DLD1 (cell line): ENCODE results near the gene TTC9B.

Experiments
- in situ Hi-C: cut with HindIII; loops from 2 replicates; pipeline ENCODE4 v1.10.0; 2017; ENCODE audit warnings: low sequenced_read_pairs

TTC9B gene

DNA sequence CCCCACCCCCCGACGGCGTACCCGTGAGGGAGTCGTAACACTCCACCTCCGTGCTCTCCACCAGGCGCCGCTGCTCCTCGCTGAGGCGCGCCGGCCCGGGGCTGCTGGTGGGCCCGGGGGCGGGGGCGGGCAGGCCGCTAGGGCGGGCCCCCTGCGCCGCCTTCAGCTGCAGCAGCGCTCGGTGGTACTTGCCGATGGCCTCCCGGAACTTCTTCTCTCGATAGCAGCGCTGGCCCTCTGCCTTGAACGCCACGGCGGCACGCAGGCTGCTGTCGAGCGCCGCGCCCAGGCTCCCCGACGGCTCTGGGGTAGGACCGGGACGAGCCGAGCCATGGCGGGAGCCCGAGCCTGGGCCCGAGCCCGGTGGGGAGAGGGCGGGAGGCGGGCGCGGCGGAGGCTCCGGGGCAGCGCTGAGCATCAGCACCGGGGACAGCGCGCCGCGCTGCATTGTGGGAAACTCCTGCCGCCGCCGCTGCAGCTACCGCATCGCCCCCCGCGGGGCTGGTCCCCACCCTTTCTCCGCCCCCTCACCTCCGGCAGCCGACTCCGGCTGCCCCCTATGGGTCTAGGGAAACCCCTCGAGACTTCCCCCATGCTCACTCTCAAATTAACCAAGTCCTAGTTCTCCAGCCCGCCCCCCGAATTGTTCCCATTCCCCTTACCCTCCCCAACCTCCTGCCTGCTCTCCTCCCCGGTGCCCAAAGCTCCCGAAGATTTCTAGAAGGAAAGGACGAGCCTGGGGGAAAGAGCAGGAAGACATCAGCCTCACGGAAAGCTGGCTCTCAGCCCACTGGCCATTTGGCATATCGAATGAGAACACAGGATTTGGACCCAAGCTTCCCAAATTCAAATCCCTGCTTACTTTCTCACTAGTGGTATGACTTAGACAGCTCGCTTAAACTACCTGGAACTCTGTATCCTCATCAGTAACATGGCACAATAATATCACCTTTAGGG is at the start of gene TTC9B:
TTC9B (minus strand) TSS at position 451 of the 957 bp plus-strand sequence; CDS start at position 448, 3 bp downstream.
- in situ Hi-C loops = no loop called here

DNA sequence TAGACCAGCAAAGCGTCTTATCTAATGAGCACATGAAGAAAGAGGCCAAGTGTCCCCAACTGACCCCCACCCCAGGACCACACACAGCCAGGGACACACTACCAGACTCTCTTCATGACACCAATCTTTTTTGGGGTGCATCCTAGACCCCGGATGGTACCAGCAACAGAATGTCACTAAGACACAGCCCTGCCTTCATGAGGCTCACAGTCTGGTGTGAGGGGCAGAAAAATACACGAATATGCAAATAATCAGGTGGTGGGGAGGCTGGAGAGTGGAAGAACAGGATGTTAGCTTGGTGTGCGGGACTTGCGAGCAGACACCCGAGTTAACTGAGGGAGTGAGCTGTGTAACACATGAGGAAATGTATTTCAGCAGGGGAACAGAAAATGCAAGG is 49.4 kb upstream of the TTC9B start:
- in situ Hi-C loops = no loop called here

DNA sequence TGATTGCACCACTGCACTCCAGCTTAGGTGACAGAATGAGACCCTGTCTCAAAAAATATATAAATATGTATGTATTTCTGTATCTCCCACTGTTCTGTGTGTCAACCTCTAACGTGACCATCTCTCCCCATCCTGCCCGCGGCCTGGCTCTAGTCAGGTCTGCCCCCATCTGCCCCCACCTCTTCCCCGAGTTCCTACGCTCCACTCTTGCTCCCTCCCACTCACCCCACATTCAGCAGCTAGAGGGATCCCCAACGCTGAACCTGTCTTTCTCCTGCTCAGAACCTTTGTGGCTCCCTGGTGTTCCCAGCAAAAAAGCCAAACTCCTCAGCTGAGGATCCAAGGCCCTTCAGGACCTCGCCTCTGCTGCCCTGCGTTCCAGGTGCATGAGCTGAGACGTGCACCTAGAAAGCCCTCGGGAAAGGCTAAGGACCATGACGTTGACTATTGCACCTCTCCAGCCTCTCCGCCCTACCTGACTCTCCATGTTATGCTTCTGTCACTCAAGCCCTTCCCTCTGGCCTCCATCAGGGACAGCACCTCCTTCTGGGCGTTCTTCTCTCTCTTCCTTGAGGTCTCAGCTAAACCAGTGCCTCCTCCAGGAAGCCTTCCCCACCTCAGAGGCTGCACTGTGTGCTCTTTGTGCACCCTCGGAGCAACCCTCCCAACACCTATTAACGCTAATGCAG is 48.9 kb upstream of the TTC9B start:
- in situ Hi-C loops = no loop called here

DNA sequence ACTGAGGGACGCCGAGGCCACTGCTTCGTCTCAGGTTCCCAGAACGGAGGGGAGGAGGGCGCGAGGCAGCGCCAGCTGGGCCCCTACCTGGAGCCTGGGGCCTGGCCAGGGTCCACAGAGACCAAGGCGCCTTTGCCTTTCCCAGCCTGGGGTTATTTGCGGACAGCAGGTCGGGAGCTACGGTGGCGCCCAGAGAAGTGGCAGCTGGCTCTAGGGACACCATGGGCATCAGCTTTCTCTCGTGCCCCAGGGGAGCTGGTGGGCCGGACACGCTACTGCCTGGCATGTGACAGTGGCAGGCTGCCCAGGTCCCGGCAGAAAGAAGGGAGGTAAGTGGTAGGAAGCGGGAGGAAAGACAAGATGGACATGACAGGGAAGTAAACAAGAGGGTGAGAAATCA is 47.9 kb upstream of the TTC9B start:
- in situ Hi-C loops = no loop called here

DNA sequence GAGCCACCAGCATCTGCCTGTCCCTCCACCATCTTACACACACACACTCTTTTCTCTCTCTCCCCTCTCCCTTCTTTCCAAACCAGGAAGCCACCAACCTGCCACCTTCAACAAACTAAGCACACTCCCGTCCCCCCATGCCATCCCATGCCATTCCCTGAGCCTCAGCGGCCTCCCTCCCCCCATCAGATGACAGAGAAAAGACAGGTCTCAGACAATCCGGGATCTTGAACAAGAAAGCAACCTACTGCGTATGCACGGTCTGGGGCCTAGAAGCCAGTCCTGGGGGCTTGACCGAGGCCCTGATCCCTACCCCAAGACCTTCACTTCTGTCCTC is 47.5 kb upstream of the TTC9B start:
- in situ Hi-C loops = no loop called here

DNA sequence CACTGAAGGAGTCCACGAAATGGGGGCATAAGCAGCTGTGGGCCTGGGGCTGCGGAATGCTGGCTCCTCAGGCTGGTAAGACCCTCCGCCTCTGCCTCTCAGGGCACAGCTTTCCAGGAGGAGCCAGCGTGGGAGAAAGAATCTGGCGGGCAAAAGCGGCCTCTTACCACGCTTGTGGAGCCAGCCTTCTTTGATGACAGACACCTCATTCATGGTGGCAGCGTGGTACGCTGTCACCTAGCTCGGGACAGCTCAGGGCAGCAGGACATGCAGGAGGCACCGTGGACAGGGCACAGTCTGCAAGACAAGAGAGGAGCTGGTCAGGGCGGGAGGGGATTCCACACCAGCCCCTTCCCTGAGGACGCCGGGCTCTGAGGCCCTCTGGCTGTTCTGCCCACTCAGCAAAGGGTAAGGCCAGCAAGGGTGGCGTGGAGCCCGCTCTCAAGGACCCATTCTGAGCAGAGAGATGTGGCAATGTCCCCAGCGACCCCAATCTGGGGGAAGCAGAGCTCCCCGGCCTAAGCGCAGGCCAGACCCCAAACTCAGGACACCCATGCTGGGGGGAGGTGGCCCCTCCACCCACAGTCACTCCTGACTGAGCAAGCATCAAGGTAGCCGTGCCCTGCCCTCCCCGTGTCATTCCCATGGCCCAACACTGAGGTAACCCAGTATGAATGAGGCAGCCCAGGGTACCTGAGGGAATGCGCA is 47.0 kb upstream of the TTC9B start:
- in situ Hi-C loops = no loop called here

DNA sequence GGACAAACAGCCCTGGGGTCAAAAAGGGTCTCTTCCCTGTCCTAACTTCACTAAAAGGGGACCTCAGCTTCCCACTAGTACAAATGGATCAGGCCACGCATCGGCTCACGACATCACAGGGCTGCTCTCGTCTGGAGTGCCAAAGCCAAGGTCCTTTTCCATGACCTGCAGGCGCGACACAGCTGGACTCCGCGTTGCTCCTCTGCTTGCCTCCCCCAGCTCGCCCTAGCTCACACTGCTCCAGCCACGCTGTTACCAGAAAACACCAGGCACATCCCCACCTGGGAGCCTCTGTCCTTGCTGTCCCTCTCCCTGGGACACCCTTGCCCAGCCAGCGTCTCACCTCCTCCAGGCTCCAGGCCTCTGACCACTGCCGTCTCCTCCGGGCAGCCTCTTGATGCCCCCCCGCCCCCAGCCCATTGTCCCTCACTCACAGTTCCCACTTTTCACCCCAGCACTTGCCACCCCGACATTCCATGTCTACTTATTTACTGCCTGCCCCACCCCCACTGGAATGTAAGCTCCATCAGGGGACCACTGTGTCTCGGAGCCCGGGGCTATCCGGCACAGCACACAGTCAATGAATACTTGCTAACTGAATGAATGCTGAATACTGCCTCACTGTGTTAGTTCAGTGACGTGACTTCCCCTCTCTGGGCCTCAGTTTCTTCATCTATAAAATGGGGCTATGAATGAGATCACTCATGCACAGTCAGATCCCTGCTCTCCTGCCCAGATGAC is 46.3 kb upstream of the TTC9B start:
- in situ Hi-C loops = no loop called here

DNA sequence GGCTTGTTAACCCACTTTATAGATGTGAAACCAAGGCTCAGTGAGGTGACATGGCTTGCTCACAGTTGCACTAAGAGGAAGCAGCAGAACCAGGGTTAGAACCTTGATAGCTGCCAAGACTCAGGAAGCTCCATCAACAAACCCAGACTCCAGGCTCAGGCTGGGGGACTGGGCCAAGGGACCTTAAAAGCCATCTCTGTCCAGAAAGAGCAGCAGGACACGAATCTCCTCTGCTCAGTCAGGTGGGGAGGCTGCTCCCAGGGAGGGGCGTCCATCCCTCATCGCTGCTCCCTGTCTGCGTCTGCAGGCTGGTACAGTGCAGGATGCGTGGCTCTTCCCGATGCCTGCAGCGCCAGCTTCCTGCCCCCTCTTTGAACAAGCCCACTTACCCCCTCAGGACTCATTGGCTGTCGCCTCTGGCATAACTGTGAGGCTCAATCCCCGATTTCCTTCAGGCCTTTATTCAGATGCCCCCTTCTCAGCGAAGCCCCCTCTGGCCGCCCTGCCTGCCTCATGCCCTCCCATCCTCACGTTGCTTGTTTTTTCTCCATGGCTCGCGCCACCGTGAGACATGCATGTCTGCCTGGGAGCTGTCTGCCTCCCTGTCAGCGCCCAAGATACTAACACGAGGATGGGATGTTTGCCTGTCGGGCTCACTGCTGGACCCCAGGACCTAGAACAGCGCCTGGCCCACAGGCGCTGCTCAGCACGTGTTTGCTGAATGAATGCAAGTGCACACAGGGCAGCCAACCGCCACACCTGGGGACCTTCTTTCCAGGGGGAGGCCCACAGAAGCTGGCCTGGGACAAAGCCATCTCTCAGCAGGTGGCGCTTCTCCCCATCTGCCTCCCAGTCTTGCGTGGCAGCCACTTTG is 45.5 kb upstream of the TTC9B start:
- in situ Hi-C loops = no loop called here

DNA sequence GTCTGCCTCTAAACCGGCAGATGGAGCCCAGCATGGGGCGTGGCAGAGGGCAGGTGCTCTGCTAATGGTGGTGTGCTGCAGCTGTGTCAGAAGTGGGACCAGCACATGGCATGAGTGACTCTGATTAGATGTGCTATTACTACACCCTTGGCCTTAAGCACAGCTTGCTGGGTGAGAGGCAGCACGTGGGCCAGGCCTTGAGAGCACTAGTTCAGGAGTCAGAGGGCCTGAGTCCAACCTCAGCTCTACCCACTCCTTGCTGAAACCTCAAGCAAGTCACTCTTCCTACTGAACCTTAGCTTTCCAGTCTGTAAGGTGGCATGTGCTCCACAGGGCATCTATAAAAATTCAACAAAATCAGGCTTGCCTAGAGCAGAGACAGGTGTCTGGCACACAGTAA is 44.2 kb upstream of the TTC9B start:
- in situ Hi-C loops = no loop called here

DNA sequence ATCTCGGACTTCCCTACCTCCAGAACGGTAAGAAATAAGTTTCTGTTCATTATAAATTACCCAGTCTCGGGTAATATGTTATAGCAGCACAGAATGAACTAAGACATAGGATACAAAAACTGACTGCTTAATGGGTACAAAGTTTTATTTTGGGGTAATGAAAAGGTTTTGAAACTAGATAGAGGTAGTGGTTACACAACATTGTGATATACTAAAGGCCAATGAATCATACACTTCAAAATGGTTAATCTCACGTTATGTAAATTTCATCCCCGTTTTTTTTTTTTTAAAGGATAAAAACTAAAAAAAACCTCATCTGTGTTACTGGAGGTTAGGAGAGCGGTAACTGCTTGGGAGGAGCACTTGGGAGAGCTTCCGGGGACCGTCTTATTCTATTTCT is 43.4 kb upstream of the TTC9B start:
- in situ Hi-C loops = no loop called here

DNA sequence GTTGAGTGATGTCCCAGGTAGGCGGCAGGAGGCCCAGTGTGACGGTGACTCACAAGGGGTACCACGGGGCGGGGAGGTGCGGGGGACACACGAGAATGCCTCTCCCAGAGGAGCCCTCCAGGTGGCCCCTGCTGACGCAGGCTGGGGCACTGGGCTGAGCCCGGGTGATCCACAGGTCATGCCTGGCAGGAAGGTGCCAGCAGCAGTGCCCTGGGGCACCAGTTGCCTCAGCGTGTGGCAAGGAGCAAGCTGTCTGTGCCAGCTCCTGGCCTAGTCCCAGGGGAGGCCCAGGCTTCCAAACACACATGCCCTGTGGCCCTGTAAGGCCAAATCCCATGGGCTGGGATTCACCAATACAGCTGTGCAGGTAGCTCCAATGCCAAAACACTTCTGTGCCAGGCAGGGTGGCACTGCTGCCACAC is 38.9 kb upstream of the TTC9B start:
- in situ Hi-C loops = no loop called here

DNA sequence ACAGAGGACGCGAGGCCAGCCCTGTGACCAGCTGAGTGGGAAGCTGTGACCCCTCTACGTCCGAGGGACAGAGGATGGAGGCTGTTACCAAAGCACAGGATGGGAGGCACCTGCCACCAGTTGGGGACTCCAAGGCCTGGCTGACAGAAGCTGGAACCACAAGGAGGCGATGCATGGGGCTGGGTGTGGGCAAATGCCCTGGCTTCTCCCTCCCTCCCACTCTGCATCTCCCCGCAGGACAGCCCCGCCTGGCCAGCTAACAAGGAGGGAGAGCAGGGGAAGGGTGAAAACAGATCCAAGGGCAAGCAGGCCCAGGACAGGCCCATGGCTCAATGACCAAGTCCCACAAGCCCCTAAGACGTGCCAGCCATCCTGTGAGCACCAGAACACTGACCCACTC is 38.3 kb upstream of the TTC9B start:
- in situ Hi-C loops = no loop called here

DNA sequence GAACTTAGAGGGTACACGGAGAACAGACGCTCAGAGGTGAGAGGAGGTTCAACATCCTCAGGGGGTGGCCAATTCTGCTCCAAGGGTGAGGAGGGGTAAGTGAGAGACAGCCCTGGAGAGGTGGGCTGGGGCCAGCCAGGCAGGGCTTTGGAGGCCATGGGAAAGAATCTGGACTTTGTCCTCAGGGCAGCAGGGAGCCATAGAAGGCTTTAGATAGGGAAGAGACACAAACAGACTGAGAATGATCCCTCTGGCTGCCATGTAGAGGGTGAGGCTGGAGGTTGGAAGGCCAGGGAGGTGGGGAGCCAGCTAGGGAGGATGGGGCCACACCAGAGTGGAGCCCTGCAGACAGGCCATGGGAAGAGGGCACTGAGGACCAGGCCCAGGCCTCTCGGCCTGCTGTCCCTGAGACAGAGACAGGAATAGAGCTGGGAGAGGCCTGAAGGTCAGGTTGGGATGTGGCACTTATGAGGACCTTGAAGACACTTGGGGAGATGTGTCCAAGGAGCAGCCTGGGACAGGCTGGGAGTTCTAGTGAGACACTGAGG is 37.5 kb upstream of the TTC9B start:
- in situ Hi-C loops = no loop called here

DNA sequence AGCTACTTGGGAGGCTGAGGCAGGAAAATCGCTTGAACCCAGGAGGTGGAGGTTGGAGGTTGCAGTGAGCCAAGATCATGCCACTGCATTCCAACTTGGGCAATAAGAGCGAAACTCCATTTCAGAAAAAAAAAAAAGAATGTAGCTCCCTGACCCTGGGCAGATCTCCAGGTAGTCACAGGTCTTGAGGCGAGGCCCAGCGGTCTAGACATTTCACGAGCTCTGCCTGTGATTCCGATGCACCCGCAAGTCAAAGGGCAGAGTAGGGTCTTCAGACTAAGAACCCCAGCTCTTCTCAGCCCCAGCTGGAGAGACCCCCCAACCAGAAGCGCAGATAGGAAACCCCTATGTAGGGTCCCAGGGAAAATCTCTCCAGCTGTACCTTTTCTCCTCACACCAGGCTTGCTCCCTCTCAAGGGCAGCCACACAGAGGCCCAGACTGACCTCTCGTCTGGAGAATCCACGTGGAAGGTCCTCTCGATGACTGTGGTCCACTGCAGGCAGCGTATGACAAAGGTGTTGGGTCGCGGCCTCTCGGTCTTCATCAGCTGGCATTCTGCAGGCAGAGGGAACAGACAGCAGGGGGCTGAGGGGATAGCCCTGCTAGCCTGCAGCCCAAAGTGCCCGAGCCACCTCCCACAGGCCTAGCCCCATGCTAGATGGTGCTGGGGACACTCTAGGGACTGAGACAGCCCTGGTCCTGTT is 36.7 kb upstream of the TTC9B start:
- in situ Hi-C loops = no loop called here

DNA sequence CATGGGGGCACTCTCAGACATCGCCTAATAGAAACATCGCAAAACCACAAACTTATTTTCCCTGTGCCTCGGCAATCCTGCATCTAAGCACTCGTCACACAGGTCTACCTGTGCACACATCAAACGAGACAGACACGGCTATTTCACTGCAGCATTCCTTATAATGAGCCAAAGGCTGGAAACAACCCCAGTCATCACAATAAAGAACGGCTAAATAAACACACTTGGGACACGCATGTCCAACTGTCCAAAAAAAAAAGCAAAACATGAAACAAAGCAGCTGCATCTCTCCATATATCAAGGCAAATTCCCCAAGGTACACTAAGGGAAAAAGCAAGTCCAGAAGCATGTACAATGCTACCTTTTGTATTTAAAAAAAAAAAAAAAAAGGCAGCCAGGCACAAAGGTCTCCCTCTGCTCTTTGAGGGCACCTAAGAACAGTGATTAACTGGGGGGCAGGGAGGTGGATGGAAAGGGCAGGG is 35.5 kb upstream of the TTC9B start:
- in situ Hi-C loops = no loop called here

DNA sequence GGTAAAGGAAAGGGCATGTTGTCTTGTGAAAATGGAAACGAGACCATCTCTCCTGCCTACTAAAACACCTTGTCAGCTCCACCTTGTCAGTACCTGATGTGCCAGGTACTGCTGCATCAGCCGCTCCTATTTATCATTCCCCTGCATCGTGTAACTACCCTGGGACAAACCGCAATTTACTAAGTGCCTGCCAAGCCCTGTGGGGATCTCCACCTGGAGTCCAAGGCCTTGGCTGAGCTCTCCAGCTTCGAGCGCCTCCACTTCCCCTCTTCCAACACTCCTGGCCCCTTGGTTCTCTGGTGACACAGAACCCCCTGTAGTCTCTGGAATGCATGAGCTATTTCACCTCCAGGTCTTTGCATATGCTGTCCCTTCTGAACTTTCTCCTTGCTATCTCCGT is 34.2 kb upstream of the TTC9B start:
- in situ Hi-C loops = no loop called here

DNA sequence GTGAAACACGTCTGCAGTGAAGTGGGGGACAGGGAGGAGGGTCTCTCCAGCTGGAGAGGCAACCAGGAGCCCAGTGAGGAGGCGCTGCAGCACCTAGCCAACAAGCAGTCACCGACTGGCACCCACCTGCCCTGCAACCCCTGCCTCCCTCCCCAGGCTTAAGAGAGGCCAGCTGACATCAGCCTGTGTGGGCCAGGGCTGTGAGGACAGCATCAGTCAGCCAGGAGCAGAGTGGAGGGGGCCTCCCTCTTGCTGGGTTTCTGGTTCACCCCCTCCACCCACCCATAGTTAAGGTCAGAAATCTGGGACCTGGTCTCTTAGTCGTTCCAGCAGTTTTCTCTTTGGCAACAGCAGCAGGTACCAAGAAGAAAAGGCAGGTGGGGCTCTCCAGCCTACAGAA is 33.8 kb upstream of the TTC9B start:
- in situ Hi-C loops = no loop called here

DNA sequence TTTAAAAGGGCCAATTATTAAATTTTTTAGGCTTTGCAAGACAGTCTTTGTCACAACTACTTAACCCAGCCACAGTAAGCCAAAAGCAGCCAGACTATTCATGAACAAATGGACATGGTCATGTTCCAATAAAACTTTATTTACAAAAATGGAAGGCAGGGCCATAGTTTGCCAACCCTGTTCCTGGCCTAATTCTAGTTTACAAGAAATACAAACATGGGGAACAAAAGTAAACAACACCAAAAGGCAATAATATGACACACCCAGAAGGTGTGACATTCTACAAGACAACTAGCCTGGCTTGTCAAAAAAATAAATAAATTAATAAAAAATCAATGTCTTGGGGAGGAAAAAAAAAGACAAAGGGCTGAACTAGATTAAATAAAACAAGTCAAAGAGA is 33.1 kb upstream of the TTC9B start:
- in situ Hi-C loops = no loop called here

DNA sequence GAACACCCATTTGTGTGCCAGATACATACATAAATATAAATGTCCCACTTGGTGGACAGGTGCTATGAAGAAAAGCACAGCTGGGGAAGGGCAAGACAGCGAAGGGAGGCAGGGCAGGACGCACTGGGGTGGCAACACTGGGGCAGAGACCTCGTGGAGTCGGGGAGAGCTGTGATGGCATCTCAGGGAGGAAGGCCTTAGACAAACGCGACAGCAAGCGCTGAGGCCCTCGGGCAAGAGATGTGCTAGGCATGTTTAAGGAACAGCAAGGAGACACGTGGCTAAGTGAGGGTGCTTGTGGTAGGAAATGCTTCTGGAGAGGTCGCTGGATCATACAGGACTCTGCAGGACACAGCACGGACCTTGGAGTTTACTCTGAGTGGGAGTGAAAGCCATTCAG is 31.6 kb upstream of the TTC9B start:
- in situ Hi-C loops = no loop called here
